HEK293 (cell line): Measurements from ENCODE around the gene TEX12.

ENCODE experiments used
- CTCF ChIP-seq: fragments of 450-650 bp; formaldehyde crosslinking; IDR thresholded peaks from 2 replicates; pipeline ENCODE4 v1.5.1; 2016; ENCODE audit warnings: missing biosample characterization, missing genetic modification characterization
- HOXC10 ChIP-seq: sonication (generic); formaldehyde crosslinking; IDR thresholded peaks from 2 replicates; pipeline ENCODE4 v1.8.1; 2023; ENCODE audit warnings: mild to moderate bottlenecking, missing genetic modification reagents
- KLF10 ChIP-seq: fragments of 450-650 bp; IDR thresholded peaks from 2 replicates; pipeline ENCODE4 v1.5.1; 2018; ENCODE audit warnings: missing biosample characterization, mild to moderate bottlenecking, missing genetic modification characterization
- ZBTB17 ChIP-seq: fragments of 450-650 bp; formaldehyde crosslinking; IDR thresholded peaks from 2 replicates; pipeline ENCODE4 v1.5.1; 2016; ENCODE audit warnings: missing biosample characterization, missing genetic modification characterization
- ZNF121 ChIP-seq: fragments of 450-650 bp; formaldehyde crosslinking; IDR thresholded peaks from 2 replicates; pipeline ENCODE4 v1.5.1; 2016; ENCODE audit warnings: missing biosample characterization, missing genetic modification characterization
- ZNF133 ChIP-seq: fragments of 450-650 bp; formaldehyde crosslinking; IDR thresholded peaks from 2 replicates; pipeline ENCODE4 v1.5.1; 2016; ENCODE audit warnings: missing biosample characterization, missing genetic modification characterization
- ZNF146 ChIP-seq: fragments of 450-650 bp; formaldehyde crosslinking; IDR thresholded peaks from 2 replicates; pipeline ENCODE4 v1.5.1; 2016; ENCODE audit warnings: missing biosample characterization, missing genetic modification characterization
- ZNF248 ChIP-seq: fragments of 450-650 bp; formaldehyde crosslinking; IDR thresholded peaks from 2 replicates; pipeline ENCODE4 v1.5.1; 2017; ENCODE audit warnings: missing biosample characterization, missing genetic modification characterization
- ZNF580 ChIP-seq: fragments of 450-650 bp; formaldehyde crosslinking; IDR thresholded peaks from 2 replicates; pipeline ENCODE4 v1.5.1; 2016; ENCODE audit warnings: missing biosample characterization, missing genetic modification characterization

GRCh38 chr11:112134473-112134872, 32.7 kb upstream of the TEX12 start:
- no peak for TF ChIP-seq KLF10 (tag by site-specific recombination)
- TF ChIP-seq ZNF580 = no peak
- TF ChIP-seq CTCF (tag by site-specific recombination) = no peak
- no peak for TF ChIP-seq HOXC10
- TF ChIP-seq ZNF146 (tag by site-specific recombination) = no peak
- no peak for TF ChIP-seq ZNF121
- TF ChIP-seq ZBTB17 (tag by site-specific recombination) = no peak
- no peak for TF ChIP-seq ZNF248
- TF ChIP-seq ZNF133 (tag by site-specific recombination) = no peak
